NB4 (cell line): ENCODE measurements around the gene NDST1.

ENCODE experiments used
- DNase-seq: peaks from one replicate; pipeline ENCODE4 v3.0.0; 2010; ENCODE audit warnings: low read depth
- H3K4me3 ChIP-seq: one replicate; pipeline ENCODE4 v1.5.1; 2011; ENCODE audit warnings: mild to moderate bottlenecking, low read depth, low read length, moderate library complexity
- MYC ChIP-seq: IDR thresholded peaks from 2 replicates; pipeline ENCODE4 v1.6.1; 2011; ENCODE audit warnings: low read depth, low read length
- POLR2A ChIP-seq: IDR thresholded peaks from 2 replicates; pipeline ENCODE4 v1.6.1; 2011; ENCODE audit warnings: mild to moderate bottlenecking; ENCODE audit not compliant: insufficient read length; ENCODE audit errors: extremely low read depth
- TF ChIP-seq, protein P1 (sequence below): IDR thresholded peaks from one replicate; pipeline ENCODE4 v1.5.1; 2012; ENCODE audit warnings: low read depth, low read length
- TF ChIP-seq, protein P2 (sequence below): IDR thresholded peaks from 2 replicates; pipeline ENCODE4 v1.6.1; 2011; ENCODE audit warnings: low read depth, low read length

The NDST1 gene

DNA sequence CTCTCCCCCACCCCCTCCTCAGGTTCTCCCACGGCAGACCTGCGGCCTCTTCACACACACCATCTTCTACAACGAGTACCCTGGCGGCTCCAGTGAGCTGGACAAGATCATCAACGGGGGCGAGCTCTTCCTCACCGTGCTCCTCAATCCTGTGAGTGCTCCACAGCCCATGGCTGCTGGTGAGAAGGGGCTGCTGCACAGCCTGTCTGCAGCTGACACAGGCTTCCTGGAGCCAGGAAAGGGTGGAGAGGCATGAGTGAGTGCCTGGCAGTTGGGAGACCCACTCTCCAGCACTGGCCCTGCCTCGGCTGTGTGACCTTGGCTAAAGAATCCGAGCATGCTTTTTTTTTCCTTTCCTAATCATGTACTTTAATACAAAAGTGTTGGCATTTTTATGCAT, 31.3 kb downstream of the NDST1 start:
- H3K4me3 ChIP-seq: no peak overlapping the region
- TF ChIP-seq, protein P1, sequence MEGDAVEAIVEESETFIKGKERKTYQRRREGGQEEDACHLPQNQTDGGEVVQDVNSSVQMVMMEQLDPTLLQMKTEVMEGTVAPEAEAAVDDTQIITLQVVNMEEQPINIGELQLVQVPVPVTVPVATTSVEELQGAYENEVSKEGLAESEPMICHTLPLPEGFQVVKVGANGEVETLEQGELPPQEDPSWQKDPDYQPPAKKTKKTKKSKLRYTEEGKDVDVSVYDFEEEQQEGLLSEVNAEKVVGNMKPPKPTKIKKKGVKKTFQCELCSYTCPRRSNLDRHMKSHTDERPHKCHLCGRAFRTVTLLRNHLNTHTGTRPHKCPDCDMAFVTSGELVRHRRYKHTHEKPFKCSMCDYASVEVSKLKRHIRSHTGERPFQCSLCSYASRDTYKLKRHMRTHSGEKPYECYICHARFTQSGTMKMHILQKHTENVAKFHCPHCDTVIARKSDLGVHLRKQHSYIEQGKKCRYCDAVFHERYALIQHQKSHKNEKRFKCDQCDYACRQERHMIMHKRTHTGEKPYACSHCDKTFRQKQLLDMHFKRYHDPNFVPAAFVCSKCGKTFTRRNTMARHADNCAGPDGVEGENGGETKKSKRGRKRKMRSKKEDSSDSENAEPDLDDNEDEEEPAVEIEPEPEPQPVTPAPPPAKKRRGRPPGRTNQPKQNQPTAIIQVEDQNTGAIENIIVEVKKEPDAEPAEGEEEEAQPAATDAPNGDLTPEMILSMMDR: no peak
- TF ChIP-seq POLR2A: no peak
- TF ChIP-seq, protein P2, sequence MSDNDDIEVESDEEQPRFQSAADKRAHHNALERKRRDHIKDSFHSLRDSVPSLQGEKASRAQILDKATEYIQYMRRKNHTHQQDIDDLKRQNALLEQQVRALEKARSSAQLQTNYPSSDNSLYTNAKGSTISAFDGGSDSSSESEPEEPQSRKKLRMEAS: no peak
- TF ChIP-seq MYC: no peak
- DNase-seq: no peak

DNA sequence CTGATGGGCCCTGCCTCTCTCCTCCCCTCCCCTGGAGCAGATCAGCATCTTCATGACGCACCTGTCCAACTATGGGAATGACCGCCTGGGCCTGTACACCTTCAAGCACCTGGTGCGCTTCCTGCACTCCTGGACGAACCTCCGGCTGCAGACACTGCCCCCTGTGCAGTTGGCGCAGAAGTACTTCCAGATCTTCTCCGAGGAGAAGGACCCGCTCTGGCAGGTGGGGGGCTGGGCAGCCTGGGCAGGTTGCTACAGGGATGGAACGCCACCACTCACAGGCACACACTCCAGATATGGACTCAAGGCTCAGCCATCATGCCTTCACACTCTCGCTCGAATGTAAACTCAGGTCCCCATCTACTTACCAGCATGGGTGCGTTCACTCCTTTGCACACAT, 32.1 kb downstream of the NDST1 start:
- no peak for DNase-seq
- no peak overlapping the region for H3K4me3 ChIP-seq
- TF ChIP-seq, protein P2: no peak
- no peak for TF ChIP-seq MYC

DNA sequence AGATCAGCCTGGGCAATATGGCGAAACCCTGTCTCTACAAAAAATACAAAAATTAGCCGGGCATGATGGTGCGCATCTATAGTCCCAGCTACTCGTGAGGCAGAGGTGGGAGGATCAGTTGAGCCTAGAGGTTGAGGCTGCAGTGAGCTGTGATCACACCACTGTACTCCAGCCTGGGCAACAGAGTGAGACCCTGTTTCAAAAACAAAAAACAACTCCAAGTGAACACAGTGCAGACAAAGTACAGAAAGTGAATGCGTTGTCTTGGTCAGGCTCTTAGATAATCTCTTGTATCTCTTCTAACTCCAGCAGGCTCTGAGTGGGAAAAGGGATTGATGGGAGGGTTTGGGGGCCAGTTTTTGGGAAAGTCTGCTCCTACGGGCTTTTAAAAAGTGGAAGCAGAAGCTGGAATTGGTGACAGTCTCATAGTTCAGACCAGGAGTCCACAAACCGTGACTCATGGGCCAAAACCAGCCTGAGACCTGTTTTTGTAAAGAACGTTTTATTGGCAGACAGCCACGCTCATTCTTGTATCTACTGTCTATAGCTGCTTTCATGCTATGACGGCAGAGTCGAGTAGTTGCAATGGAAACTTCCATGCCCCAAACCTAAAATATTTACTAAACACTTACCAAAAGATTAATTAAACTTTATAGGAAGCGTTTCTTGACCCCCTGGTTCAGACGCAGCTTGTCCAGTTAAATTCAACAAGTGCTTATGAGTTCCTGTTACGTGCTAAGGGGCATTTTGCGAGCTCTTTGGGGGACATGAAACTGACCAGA, 32.9 kb downstream of the NDST1 start:
- no peak for DNase-seq
- TF ChIP-seq POLR2A (no peak), MYC (no peak)
- TF ChIP-seq, protein P1: no peak
- TF ChIP-seq, protein P2: no peak
- no peak overlapping the region for H3K4me3 ChIP-seq

DNA sequence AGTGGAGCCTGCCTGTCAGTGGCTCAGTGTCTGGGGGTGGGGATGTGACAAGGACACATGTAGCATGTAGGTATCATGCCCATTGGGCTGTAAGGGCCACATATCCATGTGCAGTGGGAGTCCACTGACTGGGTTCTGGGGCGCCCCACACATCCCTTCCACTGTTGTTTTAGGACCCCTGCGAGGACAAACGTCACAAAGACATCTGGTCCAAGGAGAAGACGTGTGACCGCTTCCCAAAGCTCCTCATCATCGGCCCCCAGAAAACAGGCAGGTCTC, 33.4 kb downstream of the NDST1 start:
- no peak overlapping the region for H3K4me3 ChIP-seq
- TF ChIP-seq, protein P1: no peak
- TF ChIP-seq POLR2A (no peak), MYC (no peak)
- TF ChIP-seq, protein P2: no peak
- DNase-seq: no peak

DNA sequence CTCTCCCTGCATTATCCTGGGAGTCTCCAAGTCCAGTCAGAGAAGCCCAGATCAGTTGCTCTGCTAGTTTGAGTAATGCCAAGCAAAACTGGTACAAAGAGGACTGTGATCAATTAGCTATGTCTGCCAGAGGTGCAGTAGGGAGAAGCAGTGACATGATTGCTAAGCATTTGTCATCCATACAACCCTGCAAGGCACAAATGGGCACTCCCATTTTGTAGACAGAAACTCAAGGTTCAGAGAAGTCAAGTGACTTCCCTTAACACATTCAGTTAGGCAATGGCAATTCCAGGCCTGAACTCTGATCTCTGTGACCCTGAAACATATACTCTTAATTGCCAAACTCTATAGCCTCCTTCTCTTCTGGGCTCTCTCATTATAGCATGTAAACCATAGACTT, 34.0 kb downstream of the NDST1 start:
- TF ChIP-seq, protein P1: no peak
- TF ChIP-seq MYC (no peak), POLR2A (no peak)
- TF ChIP-seq, protein P2: no peak
- no peak overlapping the region for H3K4me3 ChIP-seq
- DNase-seq: no peak

DNA sequence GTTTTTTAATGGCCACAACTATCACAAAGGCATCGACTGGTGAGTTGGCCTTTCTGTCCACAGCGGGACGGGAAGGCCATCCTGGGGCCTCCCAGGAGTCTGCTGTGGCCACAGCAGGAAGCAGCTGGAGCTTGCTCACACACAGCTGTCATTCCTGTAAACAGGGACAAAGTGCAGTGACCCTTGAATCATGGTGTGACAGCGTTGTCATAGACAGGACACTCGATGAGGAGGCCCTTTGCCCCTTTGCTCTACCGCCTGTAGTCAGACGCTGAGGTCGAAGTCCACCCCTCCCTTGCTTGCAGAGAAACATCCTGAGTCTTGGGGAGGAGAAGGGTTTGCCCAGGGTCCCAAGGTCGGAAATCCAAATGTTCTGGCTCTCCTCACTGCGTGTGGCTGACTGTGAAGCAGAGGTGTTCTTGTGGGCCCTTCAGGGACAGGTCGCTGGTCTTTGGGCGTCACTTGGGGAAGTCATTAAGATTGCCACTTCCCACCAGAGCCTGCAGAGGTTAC, 35.1 kb downstream of the NDST1 start:
- H3K4me3 ChIP-seq: no peak overlapping the region
- TF ChIP-seq, protein P2: no peak
- no peak for TF ChIP-seq POLR2A
- no peak for TF ChIP-seq MYC
- TF ChIP-seq, protein P1: no peak
- DNase-seq: no peak
